Hepatocyte (in vitro differentiated cells): ENCODE results near the gene PFKL. TPM values are rescaled to one million over a fixed set of nuclear protein-coding genes. Genes with fewer than 3 reads are reported as not detected.

Experiments
- DNase-seq: peaks from one replicate; pipeline ENCODE4 v3.0.0-alpha.2; 2016; ENCODE audit warnings: low spot score
- H2AFZ ChIP-seq: fragments of 200-600 bp; sonication (generic); 2 replicates; pipeline ENCODE4 v1.6.0; 2016; ENCODE audit warnings: antibody characterized with exemption, mild to moderate bottlenecking
- H3K27ac ChIP-seq: fragments of 200-600 bp; sonication (generic); 2 replicates; pipeline ENCODE4 v1.5.1; 2016; ENCODE audit warnings: mild to moderate bottlenecking
- H3K27me3 ChIP-seq: fragments of 200-600 bp; sonication (generic); 2 replicates; pipeline ENCODE4 v1.6.1; 2016
- H3K36me3 ChIP-seq: fragments of 200-600 bp; sonication (generic); replicated peaks from 2 replicates; pipeline ENCODE4 v1.5.1; 2016; ENCODE audit warnings: low read depth; ENCODE audit not compliant: insufficient read depth
- H3K4me1 ChIP-seq: fragments of 200-600 bp; sonication (generic); 2 replicates; pipeline ENCODE4 v1.5.1; 2016; ENCODE audit warnings: mild to moderate bottlenecking, moderate library complexity; ENCODE audit not compliant: insufficient read depth
- H3K4me2 ChIP-seq: fragments of 200-600 bp; sonication (generic); 2 replicates; pipeline ENCODE4 v1.6.0; 2016
- H3K4me3 ChIP-seq: fragments of 200-600 bp; sonication (generic); 2 replicates; pipeline ENCODE4 v1.5.1; 2016; ENCODE audit warnings: mild to moderate bottlenecking
- H3K79me2 ChIP-seq: fragments of 200-600 bp; sonication (generic); 2 replicates; pipeline ENCODE4 v1.6.0; 2017; ENCODE audit warnings: mild to moderate bottlenecking
- H3K9me2 ChIP-seq: fragments of 200-600 bp; sonication (generic); replicated peaks from 2 replicates; pipeline ENCODE4 v1.6.0; 2017; ENCODE audit warnings: mild to moderate bottlenecking; ENCODE audit not compliant: insufficient read depth
- H3K9me3 ChIP-seq: fragments of 200-600 bp; sonication (generic); 2 replicates; pipeline ENCODE4 v1.5.1; 2016; ENCODE audit warnings: low read depth, mild to moderate bottlenecking
- H4K20me1 ChIP-seq: fragments of 200-600 bp; sonication (generic); 2 replicates; pipeline ENCODE4 v1.6.0; 2016; ENCODE audit warnings: mild to moderate bottlenecking; ENCODE audit not compliant: insufficient read depth, poor library complexity, severe bottlenecking
- EZH2 ChIP-seq: fragments of 200-600 bp; sonication (generic); IDR thresholded peaks from 2 replicates; pipeline ENCODE4 v1.6.1; 2016; ENCODE audit warnings: antibody characterized with exemption, mild to moderate bottlenecking, borderline replicate concordance
- EZH2phosphoT487 ChIP-seq: fragments of 200-600 bp; sonication (generic); IDR thresholded peaks from one replicate; pipeline ENCODE4 v1.6.1; 2018; ENCODE audit warnings: antibody characterized with exemption, mild to moderate bottlenecking, low read depth, moderate library complexity; ENCODE audit not compliant: unreplicated experiment, severe bottlenecking
- WGBS: methylation state at CpG from one replicate; pipeline ENCODE4 v1.1.6; 2016; ENCODE audit warnings: low lambda C conversion rate; ENCODE audit errors: missing lambda C conversion rate; 5-methylcytosine and 5-hydroxymethylcytosine counted together
- polyA plus RNA-seq: library from polyadenylated mRNA; unstranded; fragments of >200 nt; fragmentation: Nextera tagmentation; extraction: Ambion mirVana; gene quantifications from 2 replicates; pipeline ENCODE4 v1.2.1, GENCODE V29; 2016
- total RNA-seq: library from RNA; depleted of rRNA; stranded (reverse); fragments of >200 nt; gene quantifications from 2 replicates; pipeline ENCODE4 v1.2.3, GENCODE V29; 2014
- TF ChIP-seq, protein P1 (sequence below): fragments of 200-600 bp; sonication (generic); IDR thresholded peaks from 2 replicates; pipeline ENCODE4 v1.5.1; 2016; ENCODE audit warnings: antibody characterized with exemption, mild to moderate bottlenecking; ENCODE audit not compliant: poor library complexity

PFKL gene
- total and polyA plus RNA-seq, 2 experiments from 2014 or later, result 140 to 205 TPM

DNA sequence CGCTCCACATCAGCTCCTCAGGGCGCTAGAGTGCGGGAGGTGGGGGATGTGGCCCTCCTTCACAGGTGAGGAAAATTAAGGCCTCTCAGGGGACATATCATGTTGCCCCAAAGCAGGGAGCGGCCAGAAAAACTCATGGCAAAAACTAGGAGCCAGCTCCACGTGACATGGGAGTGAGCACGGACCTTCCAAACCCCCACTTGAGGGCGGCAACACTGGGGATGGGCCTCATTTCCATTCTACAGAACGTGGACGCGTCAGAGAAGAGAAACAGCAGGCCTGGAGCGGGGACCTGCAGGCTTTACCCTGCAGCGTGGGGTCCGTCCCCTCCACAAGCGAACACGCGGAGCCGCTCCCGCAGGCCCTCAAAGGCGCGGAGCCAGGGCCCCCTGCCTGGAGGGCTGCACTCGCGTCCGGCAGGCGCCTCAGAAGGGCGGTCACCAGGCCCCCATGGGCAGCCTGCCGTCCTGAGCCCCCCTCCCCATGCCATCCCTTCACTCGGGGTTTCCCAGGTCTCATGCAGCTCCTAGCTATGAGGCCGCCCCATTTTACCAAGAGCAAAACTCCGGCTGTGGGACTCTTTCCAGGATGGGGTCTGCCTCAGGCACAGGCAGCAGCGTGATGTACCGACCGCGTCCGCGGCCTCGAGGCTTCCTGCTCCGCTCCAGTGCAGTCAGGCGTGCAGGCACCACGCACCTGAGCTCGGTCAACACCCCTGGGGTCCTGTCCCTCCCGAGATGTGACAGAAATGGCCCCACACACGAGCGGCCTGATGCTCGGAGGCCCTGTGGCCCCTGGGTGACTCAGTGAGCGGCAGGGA lies 33.9 kb downstream of the PFKL start:
- TF ChIP-seq, protein P1, sequence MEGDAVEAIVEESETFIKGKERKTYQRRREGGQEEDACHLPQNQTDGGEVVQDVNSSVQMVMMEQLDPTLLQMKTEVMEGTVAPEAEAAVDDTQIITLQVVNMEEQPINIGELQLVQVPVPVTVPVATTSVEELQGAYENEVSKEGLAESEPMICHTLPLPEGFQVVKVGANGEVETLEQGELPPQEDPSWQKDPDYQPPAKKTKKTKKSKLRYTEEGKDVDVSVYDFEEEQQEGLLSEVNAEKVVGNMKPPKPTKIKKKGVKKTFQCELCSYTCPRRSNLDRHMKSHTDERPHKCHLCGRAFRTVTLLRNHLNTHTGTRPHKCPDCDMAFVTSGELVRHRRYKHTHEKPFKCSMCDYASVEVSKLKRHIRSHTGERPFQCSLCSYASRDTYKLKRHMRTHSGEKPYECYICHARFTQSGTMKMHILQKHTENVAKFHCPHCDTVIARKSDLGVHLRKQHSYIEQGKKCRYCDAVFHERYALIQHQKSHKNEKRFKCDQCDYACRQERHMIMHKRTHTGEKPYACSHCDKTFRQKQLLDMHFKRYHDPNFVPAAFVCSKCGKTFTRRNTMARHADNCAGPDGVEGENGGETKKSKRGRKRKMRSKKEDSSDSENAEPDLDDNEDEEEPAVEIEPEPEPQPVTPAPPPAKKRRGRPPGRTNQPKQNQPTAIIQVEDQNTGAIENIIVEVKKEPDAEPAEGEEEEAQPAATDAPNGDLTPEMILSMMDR, result no peak
- TF ChIP-seq EZH2phosphoT487, result no peak
- TF ChIP-seq EZH2, result no peak
- Histone ChIP-seq H3K4me2 (no peak overlapping the region), H3K9me2 (no peaks in the 10 kb centered on the region), H3K27ac (no peak overlapping the region), H3K4me3 (no peak overlapping the region), H3K36me3 (no peaks in the 10 kb centered on the region), H3K4me1 (peaks cover 9% of the 10 kb centered on the region), H3K79me2 (no peaks in the 10 kb centered on the region), H2AFZ (no peak overlapping the region), H4K20me1 (no peaks in the 10 kb centered on the region), H3K27me3 (no peaks in the 10 kb centered on the region), H3K9me3 (no peaks in the 10 kb centered on the region)
- 91% methylated on average over 44 of the region's 45 CpGs for WGBS
- DNase-seq, result no peak

DNA sequence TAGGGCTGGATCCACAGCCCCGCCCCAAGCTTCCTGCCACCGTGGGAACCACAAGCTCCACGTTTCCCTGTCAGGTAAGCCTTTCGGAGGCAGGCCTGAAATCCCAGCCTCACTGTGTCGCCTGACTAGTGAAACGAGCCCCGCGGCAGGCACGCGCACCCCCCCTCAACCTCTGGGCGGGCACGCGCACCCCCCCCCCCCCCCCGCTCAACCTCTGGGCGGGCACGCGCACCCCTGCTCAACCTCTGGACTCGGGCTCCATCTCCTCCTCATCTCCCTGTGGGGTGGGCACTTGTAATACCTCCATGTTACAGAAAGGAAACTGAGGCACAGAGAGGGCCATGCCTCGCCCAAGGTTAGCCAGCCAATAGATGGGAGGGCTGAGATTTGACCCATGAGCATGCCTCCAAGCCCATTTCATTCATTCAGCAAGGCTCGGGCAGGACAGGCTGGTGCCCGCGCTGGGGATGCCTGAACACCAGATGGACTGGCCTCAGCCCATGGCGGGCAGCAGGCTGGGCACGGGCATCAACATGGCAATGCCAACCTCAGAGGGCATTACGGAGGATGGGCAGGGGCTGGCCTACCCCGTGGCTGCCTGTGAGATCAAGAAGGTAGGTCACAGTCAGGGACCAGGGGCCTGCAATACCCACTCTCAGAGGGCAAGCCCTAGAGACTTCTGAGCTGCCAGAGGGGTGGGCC lies 34.6 kb downstream of the PFKL start:
- 95% methylated on average over 11 of the region's 26 CpGs for WGBS
- Histone ChIP-seq H3K79me2 (no peaks in the 10 kb centered on the region), H3K9me2 (no peaks in the 10 kb centered on the region), H3K27ac (no peak overlapping the region), H3K9me3 (no peaks in the 10 kb centered on the region), H3K4me2 (no peak overlapping the region), H3K27me3 (no peaks in the 10 kb centered on the region), H3K4me3 (no peak overlapping the region), H4K20me1 (no peaks in the 10 kb centered on the region), H3K4me1 (peaks cover 9% of the 10 kb centered on the region), H2AFZ (no peak overlapping the region), H3K36me3 (no peaks in the 10 kb centered on the region)
- TF ChIP-seq EZH2, result no peak
- TF ChIP-seq, protein P1, result no peak
- no peak for TF ChIP-seq EZH2phosphoT487
- no peak for DNase-seq

- H4K20me1 ChIP-seq, result no peaks in the 10 kb centered on the region
- H3K4me1 ChIP-seq, result peaks cover 15% of the 10 kb centered on the region
- no peak for TF ChIP-seq EZH2phosphoT487
- TF ChIP-seq, protein P1, result no peak
- no peak for TF ChIP-seq EZH2
- 94% methylated on average over 20 of the region's 24 CpGs for WGBS
- no peak overlapping the region for H3K4me2 ChIP-seq
- no peaks in the 10 kb centered on the region for H3K9me2 ChIP-seq
- H3K79me2 ChIP-seq, result no peaks in the 10 kb centered on the region
- no peak for DNase-seq
- H3K4me3 ChIP-seq, result no peak overlapping the region
- H3K9me3 ChIP-seq, result no peaks in the 10 kb centered on the region
- H3K27ac ChIP-seq, result no peak overlapping the region
- no peaks in the 10 kb centered on the region for H3K36me3 ChIP-seq
- no peaks in the 10 kb centered on the region for H3K27me3 ChIP-seq
- H2AFZ ChIP-seq, result no peak overlapping the region
These were observed 35.6 kb downstream of the PFKL start for GRCh38 chr21:44335266-44336059.
